ES-I3 (cell line): ENCODE measurements around the gene ADGRG2.
"Not testable (repeated sequence)": the region's sequence is repeated elsewhere in the genome, so short reads cannot be mapped to it uniquely, and the experiment has no call there.

ENCODE experiments used
- H3K36me3 ChIP-seq: 2 replicates; pipeline ENCODE4 v1.6.1; 2013; ENCODE audit warnings: mild to moderate bottlenecking, low read length, control low read depth, moderate library complexity; ENCODE audit not compliant: insufficient read depth
- H3K4me1 ChIP-seq: 2 replicates; pipeline ENCODE4 v1.6.1; 2013; ENCODE audit warnings: mild to moderate bottlenecking, control low read depth, low read length; ENCODE audit not compliant: insufficient read depth
- H3K9ac ChIP-seq: 2 replicates; pipeline ENCODE4 v1.6.1; 2013; ENCODE audit warnings: low read depth, mild to moderate bottlenecking, low read length, moderate library complexity
- H3K9me3 ChIP-seq: 2 replicates; pipeline ENCODE4 v1.6.1; 2013; ENCODE audit warnings: mild to moderate bottlenecking, low read length, moderate library complexity; ENCODE audit not compliant: control insufficient read depth, insufficient read depth

The ADGRG2 gene

GRCh38 chrX:19100586-19100985 lies 21.7 kb downstream of the ADGRG2 start:
- no peaks in the 10 kb centered on the region for H3K4me1 ChIP-seq
- H3K9me3 ChIP-seq: no peaks in the 10 kb centered on the region; the same call in 1 of the 2 replicates
- no peak overlapping the region for H3K9ac ChIP-seq
- H3K36me3 ChIP-seq: no peaks in the 10 kb centered on the region; the same call in 1 of the 2 replicates

- Histone ChIP-seq H3K9me3 (no peaks in the 10 kb centered on the region; the same call in 1 of the 2 replicates), H3K4me1 (no peaks in the 10 kb centered on the region; the same call in 1 of the 2 replicates), H3K36me3 (no peaks in the 10 kb centered on the region; the same call in 1 of the 2 replicates), H3K9ac (no peak overlapping the region)
Measured at GRCh38 chrX:19097553-19098283, 24.6 kb downstream of the ADGRG2 start.

GRCh38 chrX:19096586-19096985 lies 25.7 kb downstream of the ADGRG2 start:
- no peak overlapping the region for H3K9ac ChIP-seq
- H3K9me3 ChIP-seq: no peaks in the 10 kb centered on the region; the same call in 1 of the 2 replicates
- no peaks in the 10 kb centered on the region; the same call in 1 of the 2 replicates for H3K4me1 ChIP-seq
- H3K36me3 ChIP-seq: no peaks in the 10 kb centered on the region; the same call in 1 of the 2 replicates

GRCh38 chrX:19094654-19095053 lies 27.6 kb downstream of the ADGRG2 start:
- Histone ChIP-seq H3K9me3 (peaks cover under 1% of the 10 kb centered on the region; the same call in 1 of the 2 replicates), H3K9ac (no peak overlapping the region), H3K4me1 (no peaks in the 10 kb centered on the region; the same call in 1 of the 2 replicates), H3K36me3 (no peaks in the 10 kb centered on the region)

GRCh38 chrX:19091596-19091995 lies 30.7 kb downstream of the ADGRG2 start:
- Histone ChIP-seq H3K4me1 (no peaks in the 10 kb centered on the region; the same call in 1 of the 2 replicates), H3K36me3 (no peaks in the 10 kb centered on the region), H3K9ac (no peak overlapping the region), H3K9me3 (peaks cover 4% of the 10 kb centered on the region)

- no peaks in the 10 kb centered on the region for H3K36me3 ChIP-seq
- H3K9me3 ChIP-seq: peaks cover 4% of the 10 kb centered on the region
- H3K9ac ChIP-seq: no peak overlapping the region
- no peaks in the 10 kb centered on the region for H3K4me1 ChIP-seq
Measured at GRCh38 chrX:19089555-19090040, 32.7 kb downstream of the ADGRG2 start.

GRCh38 chrX:19086102-19086772 lies 36.0 kb downstream of the ADGRG2 start:
- H3K36me3 ChIP-seq: no peaks in the 10 kb centered on the region
- H3K9ac ChIP-seq: no peak overlapping the region
- H3K9me3 ChIP-seq: peaks cover 4% of the 10 kb centered on the region
- no peaks in the 10 kb centered on the region for H3K4me1 ChIP-seq

- Histone ChIP-seq H3K9me3 (peaks cover 4% of the 10 kb centered on the region; the same call in 1 of the 2 replicates), H3K36me3 (no peaks in the 10 kb centered on the region), H3K4me1 (no peaks in the 10 kb centered on the region), H3K9ac (no peak overlapping the region)
Measured at GRCh38 chrX:19085666-19086065, 36.6 kb downstream of the ADGRG2 start.

- no peaks in the 10 kb centered on the region for H3K9me3 ChIP-seq
- H3K4me1 ChIP-seq: no peaks in the 10 kb centered on the region
- no peak overlapping the region for H3K9ac ChIP-seq
- no peaks in the 10 kb centered on the region for H3K36me3 ChIP-seq
Measured at GRCh38 chrX:19075754-19076153, 46.5 kb downstream of the ADGRG2 start.

- H3K9ac ChIP-seq: no peak overlapping the region
- no peaks in the 10 kb centered on the region for H3K9me3 ChIP-seq
- H3K4me1 ChIP-seq: no peaks in the 10 kb centered on the region; the same call in 1 of the 2 replicates
- no peaks in the 10 kb centered on the region for H3K36me3 ChIP-seq
Measured at GRCh38 chrX:19072372-19072771, 49.9 kb downstream of the ADGRG2 start.

- no peak overlapping the region for H3K9ac ChIP-seq
- H3K36me3 ChIP-seq: no peaks in the 10 kb centered on the region
- no peaks in the 10 kb centered on the region for H3K9me3 ChIP-seq
- H3K4me1 ChIP-seq: no peaks in the 10 kb centered on the region; the same call in 1 of the 2 replicates
Measured at GRCh38 chrX:19070555-19070994, 51.7 kb downstream of the ADGRG2 start.

GRCh38 chrX:19066987-19067386 lies 55.3 kb downstream of the ADGRG2 start:
- not testable (repeated sequence) for H3K4me1 ChIP-seq, H3K36me3 ChIP-seq, H3K9ac ChIP-seq, H3K9me3 ChIP-seq

GRCh38 chrX:19065535-19065934 lies 56.7 kb downstream of the ADGRG2 start:
- H3K4me1 ChIP-seq: no peaks in the 10 kb centered on the region; the same call in 1 of the 2 replicates
- H3K36me3 ChIP-seq: no peaks in the 10 kb centered on the region
- H3K9me3 ChIP-seq: no peaks in the 10 kb centered on the region
- no peak overlapping the region for H3K9ac ChIP-seq

- Histone ChIP-seq H3K9ac (no peak overlapping the region), H3K9me3 (no peaks in the 10 kb centered on the region), H3K4me1 (no peaks in the 10 kb centered on the region; the same call in 1 of the 2 replicates), H3K36me3 (no peaks in the 10 kb centered on the region)
Measured at GRCh38 chrX:19064175-19064574, 58.1 kb downstream of the ADGRG2 start.
